Skeletal muscle cell (primary cell): Measurements from ENCODE around the gene NPEPL1.

Experiments used
- DNase-seq: peaks from one replicate; pipeline ENCODE4 v3.0.0-alpha.2; 2010; ENCODE audit warnings: low read depth
- H3K4me3 ChIP-seq: 2 replicates; pipeline ENCODE4 v1.5.1; 2011; ENCODE audit warnings: low read depth, mild to moderate bottlenecking, control low read depth, low read length, moderate library complexity

The NPEPL1 gene

GRCh38 chr20:58677808-58678207 lies 14.8 kb upstream of the NPEPL1 start:
- DNase-seq, result no peak
- H3K4me3 ChIP-seq, result no peak overlapping the region

- DNase-seq, result no peak
These were observed 13.8 kb upstream of the NPEPL1 start for GRCh38 chr20:58678806-58679205.

GRCh38 chr20:58682656-58683531 lies 9.7 kb upstream of the NPEPL1 start:
- no peak overlapping the region for H3K4me3 ChIP-seq
- DNase-seq, result no peak

More at GRCh38 chr20:58678806-58679205, 13.8 kb upstream of the NPEPL1 start:
- no peak overlapping the region for H3K4me3 ChIP-seq

- no peak overlapping the region for H3K4me3 ChIP-seq
These were observed 8.3 kb upstream of the NPEPL1 start for GRCh38 chr20:58684291-58684690.

GRCh38 chr20:58685988-58686387 lies 6.6 kb upstream of the NPEPL1 start:
- DNase-seq, result no peak
- H3K4me3 ChIP-seq, result no peak overlapping the region

More at GRCh38 chr20:58684291-58684690, 8.3 kb upstream of the NPEPL1 start:
- no peak for DNase-seq

- no peak overlapping the region for H3K4me3 ChIP-seq
- no peak for DNase-seq
These were observed 4.2 kb upstream of the NPEPL1 start for GRCh38 chr20:58688414-58688813.

- no peak for DNase-seq
These were observed 3.8 kb upstream of the NPEPL1 start for GRCh38 chr20:58688840-58689239.

GRCh38 chr20:58690396-58691135 lies 2.0 kb upstream of the NPEPL1 start:
- H3K4me3 ChIP-seq, result no peak overlapping the region
- DNase-seq, result peak; percentile 88

More at GRCh38 chr20:58688840-58689239, 3.8 kb upstream of the NPEPL1 start:
- no peak overlapping the region for H3K4me3 ChIP-seq

GRCh38 chr20:58691773-58692578 lies 624 bp upstream of the NPEPL1 start:
- no peak for DNase-seq
- H3K4me3 ChIP-seq, result no peak overlapping the region

- peak overlapping the region; percentile 37 for H3K4me3 ChIP-seq
- no peak for DNase-seq
These were observed 816 bp downstream of the NPEPL1 start for GRCh38 chr20:58693226-58694006.

- no peak for DNase-seq
These were observed 1.9 kb downstream of the NPEPL1 start for GRCh38 chr20:58694241-58695083.

GRCh38 chr20:58695084-58695722 lies 2.6 kb downstream of the NPEPL1 start:
- no peak overlapping the region for H3K4me3 ChIP-seq
- no peak for DNase-seq

More at GRCh38 chr20:58694241-58695083, 1.9 kb downstream of the NPEPL1 start:
- no peak overlapping the region for H3K4me3 ChIP-seq

GRCh38 chr20:58695895-58696375 lies 3.3 kb downstream of the NPEPL1 start:
- no peak overlapping the region for H3K4me3 ChIP-seq
- DNase-seq, result no peak

GRCh38 chr20:58696411-58696961 lies 3.9 kb downstream of the NPEPL1 start:
- no peak overlapping the region for H3K4me3 ChIP-seq
- no peak for DNase-seq

GRCh38 chr20:58697201-58697866 lies 4.7 kb downstream of the NPEPL1 start:
- H3K4me3 ChIP-seq, result no peak overlapping the region
- DNase-seq, result no peak

- no peak for DNase-seq
These were observed 5.5 kb downstream of the NPEPL1 start for GRCh38 chr20:58697867-58698703.

More at GRCh38 chr20:58697867-58698703, 5.5 kb downstream of the NPEPL1 start:
- H3K4me3 ChIP-seq, result no peak overlapping the region
